NCI-H1105 treated with DMSO at 0.1 percent for 48 hours (cell line): ENCODE measurements around the gene DIP2C.
"Not testable (repeated sequence)": the region's sequence is repeated elsewhere in the genome, so short reads cannot be mapped to it uniquely, and the experiment has no call there.

Experiments used
- DNase-seq: peaks from one replicate; lab custom pipeline; 2025; lab: John Stamatoyannopoulos, UW

The DIP2C gene

DNA sequence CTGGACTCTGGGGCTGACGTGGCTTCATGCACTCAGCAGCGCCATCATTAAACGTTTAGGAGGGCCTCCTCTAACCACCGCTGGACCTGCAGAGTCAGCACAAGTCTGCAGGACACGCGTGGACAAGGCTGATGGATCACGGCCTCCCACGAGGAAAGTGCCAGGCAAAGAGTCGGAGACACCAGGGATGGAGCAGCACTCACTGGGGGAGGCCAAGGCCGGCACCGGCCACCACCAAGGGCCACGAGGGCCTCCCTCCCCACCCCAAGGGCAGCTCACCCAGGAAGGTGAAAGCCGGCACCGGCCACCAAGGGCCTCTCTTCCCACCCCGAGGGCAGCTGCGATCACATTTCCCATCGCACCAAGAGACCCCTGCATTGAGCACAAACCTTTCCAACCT is 91.5 kb downstream of the DIP2C start:
- DNase-seq = no peak

- no peak for DNase-seq
Observed at GRCh38 chr10:596725-597345, 92.6 kb downstream of the DIP2C start.

GRCh38 chr10:596131-596530 is 93.3 kb downstream of the DIP2C start:
- not testable (repeated sequence) for DNase-seq

DNA sequence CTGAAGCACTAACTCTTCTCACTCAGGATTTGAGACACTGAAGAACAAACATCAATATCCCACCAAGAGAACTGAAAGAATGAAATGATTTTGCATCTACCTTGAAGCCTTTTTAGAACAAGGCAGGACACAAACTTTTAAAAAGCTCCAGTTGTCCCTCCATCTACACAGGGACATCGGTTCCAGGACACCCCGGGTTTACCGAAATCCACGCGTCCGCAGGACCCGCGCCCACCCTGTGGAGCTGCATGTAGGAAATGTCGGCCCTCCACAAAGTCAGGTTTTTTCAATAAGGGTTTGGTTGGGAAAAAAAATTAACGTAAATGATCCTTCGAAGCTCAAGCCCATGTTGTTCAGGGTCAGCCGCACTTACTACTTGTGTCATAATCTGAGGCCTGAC is 94.0 kb downstream of the DIP2C start:
- no peak for DNase-seq

- DNase-seq = no peak
Observed at GRCh38 chr10:594584-595270, 94.7 kb downstream of the DIP2C start.

DNA sequence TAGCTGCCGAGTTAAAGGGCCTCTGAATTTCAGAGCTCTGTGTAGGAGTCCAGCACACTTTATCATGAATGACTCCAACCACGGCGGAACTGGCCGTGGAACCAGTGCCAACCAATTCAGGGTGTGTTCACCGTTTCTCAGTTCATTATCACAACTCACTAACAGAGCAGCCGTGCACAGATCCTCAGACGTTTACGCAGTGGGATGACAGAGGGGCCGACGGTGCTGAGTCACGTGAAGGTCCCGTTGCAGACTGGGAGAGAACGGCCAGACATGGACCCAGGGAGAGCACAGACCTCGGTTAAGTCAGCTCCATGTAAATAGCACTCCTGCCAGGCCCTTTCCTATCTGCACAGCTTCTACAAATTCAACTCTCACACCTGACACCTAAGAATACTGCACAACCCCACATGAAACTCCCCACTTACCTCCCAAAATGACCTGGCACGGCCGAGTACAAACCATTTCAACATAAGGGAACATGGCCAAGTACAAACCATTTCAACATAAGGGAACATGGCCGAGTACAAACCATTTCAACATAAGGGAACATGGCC is 95.5 kb downstream of the DIP2C start:
- no peak for DNase-seq

GRCh38 chr10:593421-593820 is 96.0 kb downstream of the DIP2C start:
- DNase-seq = no peak

GRCh38 chr10:593016-593415 is 96.5 kb downstream of the DIP2C start:
- DNase-seq = no peak

GRCh38 chr10:591646-592045 is 97.8 kb downstream of the DIP2C start:
- DNase-seq = no peak

DNA sequence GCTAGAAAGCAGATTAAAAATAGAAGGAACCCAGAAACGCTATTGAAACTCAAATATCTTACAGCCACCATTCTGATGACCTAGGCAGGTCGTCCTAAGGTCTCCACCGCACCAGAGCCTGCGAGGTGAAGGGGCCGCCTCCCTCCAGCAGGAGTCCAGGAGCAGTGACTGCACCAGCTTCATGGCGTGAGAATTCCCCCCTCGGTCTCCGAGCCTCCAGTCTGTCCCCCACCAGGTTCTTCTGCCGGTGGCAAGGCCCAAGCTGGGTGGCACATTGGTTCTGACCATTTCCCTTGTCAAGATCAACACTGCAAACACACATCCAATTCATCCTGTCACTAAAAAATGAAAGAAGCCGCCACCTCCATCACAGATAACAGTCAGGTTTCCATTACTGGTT is 98.7 kb downstream of the DIP2C start:
- DNase-seq = no peak

- no peak for DNase-seq
Observed at GRCh38 chr10:589961-590680, 99.3 kb downstream of the DIP2C start.

DNA sequence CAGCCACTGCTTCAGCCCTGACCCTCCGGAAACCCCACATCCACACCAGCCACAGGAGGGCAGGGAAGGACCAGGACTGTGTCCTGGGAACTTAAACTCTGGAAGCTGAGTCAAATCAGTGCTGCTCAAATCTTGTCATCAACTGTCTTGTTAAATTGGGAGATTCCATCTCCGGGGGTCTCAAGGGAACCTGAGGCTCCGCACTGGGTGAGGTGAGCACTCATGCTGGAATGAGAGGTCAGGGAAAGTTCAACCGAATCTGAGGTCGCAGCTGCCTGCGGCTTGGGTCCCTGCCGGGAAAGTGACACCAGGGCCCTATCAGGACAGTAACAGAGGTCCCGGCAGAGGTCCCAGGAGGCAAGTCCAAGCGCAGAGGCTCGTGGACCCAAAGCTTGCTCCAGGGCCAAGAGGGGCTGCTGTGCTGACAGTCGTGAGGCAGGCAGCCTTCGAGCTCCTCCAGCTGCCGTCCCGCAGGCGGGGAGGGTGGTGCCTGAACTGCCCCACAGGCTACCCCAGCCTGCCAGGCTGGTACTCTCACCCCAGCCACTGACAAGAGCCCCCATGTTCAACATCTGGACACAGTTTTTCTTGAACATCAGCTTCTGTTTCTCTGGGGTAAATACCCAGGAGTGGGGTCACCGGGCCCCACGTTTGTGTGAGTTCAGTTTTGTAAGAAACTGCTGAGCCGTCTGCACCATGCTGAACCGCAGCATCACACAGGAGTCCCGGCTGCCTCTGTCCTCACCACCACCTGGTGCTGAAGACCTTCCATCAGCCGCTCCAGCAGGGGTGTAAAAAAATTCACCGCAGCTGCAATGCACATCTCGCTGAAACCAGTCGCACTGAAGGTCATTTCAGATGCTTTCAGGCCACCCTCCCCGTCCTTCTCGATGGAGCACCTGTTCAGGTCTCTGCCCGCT is 101.0 kb downstream of the DIP2C start:
- DNase-seq = no peak

GRCh38 chr10:586716-587115 is 102.8 kb downstream of the DIP2C start:
- no peak for DNase-seq

DNA sequence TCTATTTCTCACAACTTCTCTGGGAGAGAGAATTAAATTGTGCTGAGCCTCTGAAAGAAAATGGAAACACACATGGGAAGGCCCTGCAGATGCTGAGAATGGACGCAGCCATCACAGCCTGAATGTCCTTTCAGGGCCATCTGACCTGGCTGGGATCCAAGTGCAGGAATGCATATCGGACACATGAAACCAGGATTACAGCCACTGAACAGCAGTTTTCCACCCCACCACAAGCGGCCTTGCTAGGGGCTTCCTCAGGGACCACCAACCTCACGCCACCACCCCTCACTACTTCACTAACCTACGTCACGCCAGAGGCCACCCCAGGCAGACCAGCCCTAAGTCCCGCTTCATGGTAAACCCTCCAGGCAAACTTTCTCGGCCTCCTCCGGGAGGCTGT is 103.3 kb downstream of the DIP2C start:
- DNase-seq = no peak

GRCh38 chr10:585502-585901 is 104.0 kb downstream of the DIP2C start:
- DNase-seq = no peak

GRCh38 chr10:584497-585290 is 104.8 kb downstream of the DIP2C start:
- not testable (repeated sequence) for DNase-seq

- no peak for DNase-seq
Observed at GRCh38 chr10:583433-583832, 106.0 kb downstream of the DIP2C start.

GRCh38 chr10:581776-582330 is 107.6 kb downstream of the DIP2C start:
- DNase-seq = no peak

DNA sequence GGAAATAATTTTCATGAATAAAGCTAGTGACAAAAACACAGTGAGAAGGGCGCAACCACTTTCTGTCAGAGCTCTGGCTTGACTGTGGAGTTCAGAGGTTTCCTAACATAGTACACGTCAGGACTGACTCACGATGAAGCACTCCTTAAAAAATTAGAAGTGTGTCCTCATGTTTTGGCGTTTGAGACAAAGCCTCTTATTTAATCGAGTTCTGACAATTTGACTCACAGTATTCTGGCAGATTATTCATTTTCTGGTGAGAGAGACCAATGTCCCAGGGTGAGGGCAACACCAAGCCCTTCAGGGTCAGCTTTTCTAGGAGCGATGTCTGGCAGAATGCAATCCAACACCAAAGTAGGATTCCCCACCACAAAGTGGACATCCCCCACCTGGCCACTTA is 108.7 kb downstream of the DIP2C start:
- DNase-seq = no peak

DNA sequence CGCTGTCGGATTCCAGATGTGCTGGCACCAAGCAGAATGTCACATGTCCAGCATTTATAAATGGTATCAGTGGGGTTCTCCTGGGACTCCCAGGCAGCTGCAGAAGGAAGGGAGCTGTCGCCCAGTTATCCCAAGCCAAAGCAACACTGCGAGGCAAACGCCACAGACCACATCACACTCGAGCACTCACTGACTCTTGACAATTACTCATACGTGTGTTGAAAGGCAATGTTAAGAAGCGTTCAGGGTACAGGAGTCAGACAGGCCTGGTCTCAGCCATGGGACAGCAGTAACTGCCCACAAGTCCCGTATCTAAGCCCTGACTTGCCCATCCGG is 113.4 kb downstream of the DIP2C start:
- no peak for DNase-seq
